Measurements from ENCODE around the gene ATP4B. TPM values are rescaled to one million over a fixed set of nuclear protein-coding genes. Genes with fewer than 3 reads are reported as not detected.
"Not testable (repeated sequence)": the region's sequence is repeated elsewhere in the genome, so short reads cannot be mapped to it uniquely, and the experiment has no call there.

The ATP4B gene
- total RNA-seq, 1 experiment from 2014 or later: not detected

GRCh38 chr13:113621498-113621897 is 36.5 kb downstream of the ATP4B start:
- H3K9me3 Mint-ChIP-seq (ENCODE audit: unreplicated experiment); intact Hi-C loops (cut with micrococcal nuclease; ENCODE audit: unreplicated experiment); H3K9me3 ChIP-seq; H3K27me3 ChIP-seq (replicated peaks; ENCODE audit: control insufficient read depth, insufficient read depth, low read length); H3K27ac Mint-ChIP-seq (ENCODE audit: unreplicated experiment); POLR2A ChIA-PET; H3K36me3 ChIP-seq (ENCODE audit: control insufficient read depth, insufficient read depth, low read length); H3K4me3 Mint-ChIP-seq (ENCODE audit: unreplicated experiment); BruUV-seq (replicated peaks); H3K4me3 ChIP-seq (ENCODE audit: low read depth, low read length); H3K4me1 ChIP-seq; H3K27me3 Mint-ChIP-seq (ENCODE audit: insufficient read depth, unreplicated experiment); CTCF ChIA-PET; H3K4me1 Mint-ChIP-seq (ENCODE audit: low read depth, unreplicated experiment): not testable (repeated sequence)
- peaks cover 80% of the 10 kb centered on the region for H3K36me3 Mint-ChIP-seq (ENCODE audit: insufficient read depth, unreplicated experiment)
- DNase-seq: peak in 1 of 2 experiments; percentile 47
- TF ChIP-seq CTCF (IDR thresholded peaks at IDR 0.05; ENCODE audit: insufficient read depth in 1 of 2, low read depth in 1 of 2, low read length in 1 of 2, severe bottlenecking in 1 of 2, unreplicated experiment in 1 of 2): peak; percentile 15 to 48

- Histone ChIP-seq H3K36me3 (ENCODE audit: control insufficient read depth, insufficient read depth, low read length) (peaks cover 2% of the 10 kb centered on the region), H3K4me1 (no peaks in the 10 kb centered on the region), H3K9me3 (no peaks in the 10 kb centered on the region), H3K4me3 (ENCODE audit: low read depth, low read length) (no peak overlapping the region), H3K27me3 (replicated peaks; ENCODE audit: control insufficient read depth, insufficient read depth, low read length) (no peaks in the 10 kb centered on the region)
- TF ChIP-seq CTCF (IDR thresholded peaks at IDR 0.05; ENCODE audit: insufficient read depth in 1 of 2, low read depth in 1 of 2, low read length in 1 of 2, severe bottlenecking in 1 of 2, unreplicated experiment in 1 of 2): no peak
- intact Hi-C loops (cut with micrococcal nuclease; ENCODE audit: unreplicated experiment): no loop called here
- no peak overlapping the region for H3K4me3 Mint-ChIP-seq (ENCODE audit: unreplicated experiment)
- H3K9me3 Mint-ChIP-seq (ENCODE audit: unreplicated experiment): no peaks in the 10 kb centered on the region
- DNase-seq: no peak
- no TSS peak for BruUV-seq (replicated peaks)
- H3K27me3 Mint-ChIP-seq (ENCODE audit: insufficient read depth, unreplicated experiment): no peaks in the 10 kb centered on the region
- H3K27ac Mint-ChIP-seq (ENCODE audit: unreplicated experiment): no peak overlapping the region
- H3K36me3 Mint-ChIP-seq (ENCODE audit: insufficient read depth, unreplicated experiment): peaks cover 77% of the 10 kb centered on the region
- H3K4me1 Mint-ChIP-seq (ENCODE audit: low read depth, unreplicated experiment): no peaks in the 10 kb centered on the region
- CTCF ChIA-PET: no interaction called here
- POLR2A ChIA-PET: no interaction called here
Measured at GRCh38 chr13:113621046-113621445, 37.0 kb downstream of the ATP4B start.

GRCh38 chr13:113620036-113620796 is 37.8 kb downstream of the ATP4B start:
- ChIA-PET CTCF (no interaction called here), POLR2A (no interaction called here)
- DNase-seq: no peak
- no peaks in the 10 kb centered on the region for H3K9me3 ChIP-seq
- TF ChIP-seq CTCF (IDR thresholded peaks at IDR 0.05; ENCODE audit: insufficient read depth in 1 of 2, low read depth in 1 of 2, low read length in 1 of 2, severe bottlenecking in 1 of 2, unreplicated experiment in 1 of 2): no peak
- no peaks in the 10 kb centered on the region for H3K27me3 ChIP-seq (replicated peaks; ENCODE audit: control insufficient read depth, insufficient read depth, low read length)
- Mint-ChIP-seq H3K4me3 (ENCODE audit: unreplicated experiment) (no peak overlapping the region), H3K9me3 (ENCODE audit: unreplicated experiment) (no peaks in the 10 kb centered on the region), H3K36me3 (ENCODE audit: insufficient read depth, unreplicated experiment) (peaks cover 69% of the 10 kb centered on the region), H3K4me1 (ENCODE audit: low read depth, unreplicated experiment) (no peaks in the 10 kb centered on the region), H3K27ac (ENCODE audit: unreplicated experiment) (no peak overlapping the region), H3K27me3 (ENCODE audit: insufficient read depth, unreplicated experiment) (no peaks in the 10 kb centered on the region)
- intact Hi-C loops (cut with micrococcal nuclease; ENCODE audit: unreplicated experiment): no loop called here
- BruUV-seq (replicated peaks): no TSS peak
- peaks cover 2% of the 10 kb centered on the region for H3K36me3 ChIP-seq (ENCODE audit: control insufficient read depth, insufficient read depth, low read length)
- no peaks in the 10 kb centered on the region for H3K4me1 ChIP-seq
- H3K4me3 ChIP-seq (ENCODE audit: low read depth, low read length): no peak overlapping the region

Measured in Caco-2 (cell line).